HEK293 (cell line): Measurements from ENCODE around the gene NELFE.

Experiments
- SETDB1 ChIP-seq: IDR thresholded peaks from one replicate; pipeline ENCODE4 v1.6.1; 2017; ENCODE audit warnings: mild to moderate bottlenecking, low read length, moderate library complexity, mixed read lengths; ENCODE audit not compliant: insufficient read length
- ZBTB7A ChIP-seq: fragments of 450-650 bp; formaldehyde crosslinking; IDR thresholded peaks from 2 replicates; pipeline ENCODE4 v1.5.1; 2016; ENCODE audit warnings: low read depth, missing biosample characterization, missing genetic modification characterization
- ZNF785 ChIP-seq: fragments of 450-650 bp; formaldehyde crosslinking; IDR thresholded peaks from 2 replicates; pipeline ENCODE4 v1.5.1; 2016; ENCODE audit warnings: missing biosample characterization, missing genetic modification characterization

DNA sequence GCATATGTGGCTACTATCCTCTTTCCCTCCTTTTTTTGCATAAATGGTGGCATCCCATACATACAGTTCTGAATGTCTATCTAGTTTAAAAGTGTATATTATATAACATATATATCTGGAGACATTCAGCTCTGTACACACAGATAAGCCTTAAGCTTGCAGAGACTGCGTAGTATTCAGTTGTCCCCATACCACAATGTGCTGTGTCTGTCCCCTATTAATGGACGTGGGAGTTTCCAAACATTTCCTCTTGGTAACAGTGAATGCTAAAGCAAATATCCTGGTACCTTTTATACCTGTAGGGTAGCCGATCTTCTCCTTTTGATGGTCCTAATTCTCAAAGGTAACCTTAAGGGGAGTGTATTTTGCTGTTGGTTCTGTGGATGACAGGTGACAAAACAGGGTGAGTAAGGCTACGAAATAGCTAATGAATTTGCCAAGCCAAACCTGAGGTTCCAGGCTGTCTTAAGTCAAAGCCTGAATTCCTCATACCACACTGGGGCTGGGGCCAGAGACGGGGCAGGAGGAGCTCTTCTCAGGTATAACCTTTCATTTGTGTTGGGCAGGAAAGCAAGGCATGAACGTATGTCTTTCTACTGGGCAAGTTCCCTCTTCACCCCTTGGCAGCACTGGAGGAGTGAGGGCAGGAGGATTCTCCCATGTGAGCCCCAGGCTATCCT lies 39.0 kb downstream of the NELFE start:
- TF ChIP-seq ZBTB7A (tag by site-specific recombination) (no peak), SETDB1 (no peak), ZNF785 (tag by site-specific recombination) (no peak)
